ENCODE measurements around the gene GIMAP2. TPM values are rescaled to one million over a fixed set of nuclear protein-coding genes. Genes with fewer than 3 reads are reported as not detected.

Gene GIMAP2
- total and polyA plus RNA-seq, 2 of the 13 experiments (the other 11 are each of a cell fraction or from before 2014, with no cell fraction given) = 0.49 to 1.4 TPM

- TF ChIP-seq HNF1A (IDR thresholded peaks at IDR 0.05; ENCODE audit: low read depth) = no peak
- TF ChIP-seq HNF1A (CRISPR knock-in tag; IDR thresholded peaks at IDR 0.05; ENCODE audit: borderline replicate concordance) = no peak
- TF ChIP-seq ZNF276 (CRISPR knock-in tag; IDR thresholded peaks at IDR 0.05; ENCODE audit: low read depth) = no peak
- no peak for TF ChIP-seq FOXJ3 (CRISPR knock-in tag; IDR thresholded peaks at IDR 0.05; ENCODE audit: borderline replicate concordance)
- TF ChIP-seq NFE2L2 (IDR thresholded peaks at IDR 0.05; ENCODE audit: low read length) = no peak
- TF ChIP-seq YEATS2 (CRISPR knock-in tag; IDR thresholded peaks at IDR 0.05; ENCODE audit: borderline replicate concordance) = no peak
- no peak for TF ChIP-seq FOXK2 (IDR thresholded peaks at IDR 0.05)
- no peak for TF ChIP-seq ISL2 (CRISPR knock-in tag; IDR thresholded peaks at IDR 0.05)
Observed at GRCh38 chr7:150735596-150736358, 50.3 kb downstream of the GIMAP2 start (continued).
